HUES48 (cell line): ENCODE data around the gene SNCAIP.

Experiments used
- H3K27ac ChIP-seq: one replicate; pipeline ENCODE4 v1.7.0; 2013; ENCODE audit warnings: low read depth, low read length, inconsistent platforms
- H3K27me3 ChIP-seq: 2 replicates; pipeline ENCODE4 v1.6.1; 2013; ENCODE audit warnings: mild to moderate bottlenecking, low read length; ENCODE audit not compliant: control insufficient read depth, insufficient read depth
- H3K36me3 ChIP-seq: 2 replicates; pipeline ENCODE4 v1.6.1; 2013; ENCODE audit warnings: low read length; ENCODE audit not compliant: control insufficient read depth, insufficient read depth
- H3K4me1 ChIP-seq: 2 replicates; pipeline ENCODE4 v1.6.1; 2013; ENCODE audit warnings: mild to moderate bottlenecking, low read length; ENCODE audit not compliant: control insufficient read depth, insufficient read depth
- H3K4me3 ChIP-seq: 2 replicates; pipeline ENCODE4 v1.5.1; 2013; ENCODE audit warnings: mild to moderate bottlenecking, low read depth, low read length
- H3K9ac ChIP-seq: 2 replicates; pipeline ENCODE4 v1.6.1; 2013; ENCODE audit warnings: mild to moderate bottlenecking, low read depth, low read length, moderate library complexity
- H3K9me3 ChIP-seq: 2 replicates; pipeline ENCODE4 v1.6.1; 2013; ENCODE audit warnings: low read length; ENCODE audit not compliant: control insufficient read depth, insufficient read depth

Gene SNCAIP

GRCh38 chr5:122315521-122315920 is 3.5 kb downstream of the SNCAIP start:
- no peak overlapping the region for H3K9ac ChIP-seq
- H3K9me3 ChIP-seq: no peaks in the 10 kb centered on the region
- H3K27ac ChIP-seq: no peak overlapping the region
- H3K4me1 ChIP-seq: peaks cover 20% of the 10 kb centered on the region; the same call in 1 of the 2 replicates
- peaks cover 37% of the 10 kb centered on the region for H3K27me3 ChIP-seq
- no peak overlapping the region for H3K4me3 ChIP-seq
- no peaks in the 10 kb centered on the region for H3K36me3 ChIP-seq

- no peak overlapping the region for H3K9ac ChIP-seq
- H3K9me3 ChIP-seq: no peaks in the 10 kb centered on the region
- H3K27ac ChIP-seq: no peak overlapping the region
- peaks cover 25% of the 10 kb centered on the region for H3K27me3 ChIP-seq
- no peaks in the 10 kb centered on the region for H3K36me3 ChIP-seq
- H3K4me1 ChIP-seq: peaks cover 20% of the 10 kb centered on the region; the same call in 1 of the 2 replicates
- H3K4me3 ChIP-seq: no peak overlapping the region
These were observed 4.6 kb downstream of the SNCAIP start for GRCh38 chr5:122316656-122317055.

GRCh38 chr5:122319897-122320296 is 7.9 kb downstream of the SNCAIP start:
- no peak overlapping the region for H3K9ac ChIP-seq
- H3K27ac ChIP-seq: no peak overlapping the region
- H3K27me3 ChIP-seq: no peaks in the 10 kb centered on the region
- H3K36me3 ChIP-seq: no peaks in the 10 kb centered on the region
- H3K9me3 ChIP-seq: no peaks in the 10 kb centered on the region
- H3K4me1 ChIP-seq: peaks cover 8% of the 10 kb centered on the region; the same call in 1 of the 2 replicates
- H3K4me3 ChIP-seq: no peak overlapping the region

GRCh38 chr5:122321921-122322320 is 9.9 kb downstream of the SNCAIP start:
- Histone ChIP-seq H3K27ac (no peak overlapping the region), H3K9me3 (no peaks in the 10 kb centered on the region), H3K4me1 (peaks cover 8% of the 10 kb centered on the region; the same call in 1 of the 2 replicates)

GRCh38 chr5:122322801-122323548 is 10.9 kb downstream of the SNCAIP start:
- Histone ChIP-seq H3K4me3 (no peak overlapping the region), H3K9ac (no peak overlapping the region)

More at GRCh38 chr5:122321921-122322320, 9.9 kb downstream of the SNCAIP start:
- Histone ChIP-seq H3K36me3 (no peaks in the 10 kb centered on the region), H3K9ac (no peak overlapping the region), H3K4me3 (no peak overlapping the region), H3K27me3 (no peaks in the 10 kb centered on the region)

GRCh38 chr5:122323738-122324137 is 11.7 kb downstream of the SNCAIP start:
- H3K9ac ChIP-seq: no peak overlapping the region
- no peaks in the 10 kb centered on the region for H3K27me3 ChIP-seq
- H3K9me3 ChIP-seq: no peaks in the 10 kb centered on the region
- no peak overlapping the region for H3K27ac ChIP-seq
- H3K4me3 ChIP-seq: no peak overlapping the region
- H3K36me3 ChIP-seq: no peaks in the 10 kb centered on the region
- peaks cover 8% of the 10 kb centered on the region; the same call in 1 of the 2 replicates for H3K4me1 ChIP-seq

More at GRCh38 chr5:122322801-122323548, 10.9 kb downstream of the SNCAIP start:
- H3K36me3 ChIP-seq: no peaks in the 10 kb centered on the region
- H3K9me3 ChIP-seq: no peaks in the 10 kb centered on the region
- no peaks in the 10 kb centered on the region for H3K27me3 ChIP-seq
- no peak overlapping the region for H3K27ac ChIP-seq
- peaks cover 8% of the 10 kb centered on the region; the same call in 1 of the 2 replicates for H3K4me1 ChIP-seq

- no peak overlapping the region for H3K9ac ChIP-seq
- no peak overlapping the region for H3K27ac ChIP-seq
- H3K4me1 ChIP-seq: peaks cover 8% of the 10 kb centered on the region
- no peak overlapping the region for H3K4me3 ChIP-seq
- H3K27me3 ChIP-seq: no peaks in the 10 kb centered on the region
- no peaks in the 10 kb centered on the region for H3K36me3 ChIP-seq
- no peaks in the 10 kb centered on the region for H3K9me3 ChIP-seq
These were observed 15.1 kb downstream of the SNCAIP start for GRCh38 chr5:122327110-122327509.

GRCh38 chr5:122330881-122331280 is 18.8 kb downstream of the SNCAIP start:
- H3K4me3 ChIP-seq: no peak overlapping the region
- H3K9me3 ChIP-seq: no peaks in the 10 kb centered on the region
- no peak overlapping the region for H3K9ac ChIP-seq
- peaks cover 20% of the 10 kb centered on the region for H3K4me1 ChIP-seq
- H3K27ac ChIP-seq: no peak overlapping the region
- no peaks in the 10 kb centered on the region for H3K27me3 ChIP-seq
- no peaks in the 10 kb centered on the region for H3K36me3 ChIP-seq

GRCh38 chr5:122332599-122333555 is 20.8 kb downstream of the SNCAIP start:
- H3K27ac ChIP-seq: no peak overlapping the region
- no peak overlapping the region for H3K4me3 ChIP-seq
- no peaks in the 10 kb centered on the region for H3K36me3 ChIP-seq
- H3K27me3 ChIP-seq: no peaks in the 10 kb centered on the region
- no peak overlapping the region for H3K9ac ChIP-seq
- no peaks in the 10 kb centered on the region for H3K9me3 ChIP-seq
- peaks cover 20% of the 10 kb centered on the region for H3K4me1 ChIP-seq

- Histone ChIP-seq H3K27ac (no peak overlapping the region), H3K9ac (no peak overlapping the region), H3K4me1 (peaks cover 20% of the 10 kb centered on the region), H3K4me3 (no peak overlapping the region), H3K36me3 (no peaks in the 10 kb centered on the region), H3K27me3 (no peaks in the 10 kb centered on the region), H3K9me3 (no peaks in the 10 kb centered on the region)
These were observed 21.5 kb downstream of the SNCAIP start for GRCh38 chr5:122333564-122333963.

- no peaks in the 10 kb centered on the region for H3K27me3 ChIP-seq
- no peaks in the 10 kb centered on the region for H3K9me3 ChIP-seq
- H3K4me1 ChIP-seq: no peaks in the 10 kb centered on the region
- H3K9ac ChIP-seq: no peak overlapping the region
- no peaks in the 10 kb centered on the region for H3K36me3 ChIP-seq
- no peak overlapping the region for H3K27ac ChIP-seq
- no peak overlapping the region for H3K4me3 ChIP-seq
These were observed 27.6 kb downstream of the SNCAIP start for GRCh38 chr5:122339591-122339990.
